GM13976 (cell line): Measurements from ENCODE around the gene SLC6A5.
"Not testable (repeated sequence)": the region's sequence is repeated elsewhere in the genome, so short reads cannot be mapped to it uniquely, and the experiment has no call there.

Experiments used
- DNase-seq: peaks from one replicate; pipeline ENCODE4 v3.0.0; 2012; ENCODE audit warnings: low spot score
- CTCF ChIP-seq: IDR thresholded peaks from 2 replicates; pipeline ENCODE4 v1.5.1; 2012; ENCODE audit warnings: borderline replicate concordance, mild to moderate bottlenecking; ENCODE audit not compliant: insufficient read depth; ENCODE audit errors: extremely low read depth, missing control alignments, control extremely low read depth
- in situ Hi-C: fragments of 300-500 bp; cut with MboI; formaldehyde crosslinking; loops from one replicate; pipeline ENCODE4 v1.12.0; 2022; ENCODE audit warnings: low sequenced_read_pairs, mixed read lengths, inconsistent platforms; ENCODE audit not compliant: unreplicated experiment

Gene SLC6A5

GRCh38 chr11:20563866-20564265 is 35.5 kb upstream of the SLC6A5 start:
- DNase-seq: no peak
- no peak for TF ChIP-seq CTCF
- in situ Hi-C loops: no loop called here

DNA sequence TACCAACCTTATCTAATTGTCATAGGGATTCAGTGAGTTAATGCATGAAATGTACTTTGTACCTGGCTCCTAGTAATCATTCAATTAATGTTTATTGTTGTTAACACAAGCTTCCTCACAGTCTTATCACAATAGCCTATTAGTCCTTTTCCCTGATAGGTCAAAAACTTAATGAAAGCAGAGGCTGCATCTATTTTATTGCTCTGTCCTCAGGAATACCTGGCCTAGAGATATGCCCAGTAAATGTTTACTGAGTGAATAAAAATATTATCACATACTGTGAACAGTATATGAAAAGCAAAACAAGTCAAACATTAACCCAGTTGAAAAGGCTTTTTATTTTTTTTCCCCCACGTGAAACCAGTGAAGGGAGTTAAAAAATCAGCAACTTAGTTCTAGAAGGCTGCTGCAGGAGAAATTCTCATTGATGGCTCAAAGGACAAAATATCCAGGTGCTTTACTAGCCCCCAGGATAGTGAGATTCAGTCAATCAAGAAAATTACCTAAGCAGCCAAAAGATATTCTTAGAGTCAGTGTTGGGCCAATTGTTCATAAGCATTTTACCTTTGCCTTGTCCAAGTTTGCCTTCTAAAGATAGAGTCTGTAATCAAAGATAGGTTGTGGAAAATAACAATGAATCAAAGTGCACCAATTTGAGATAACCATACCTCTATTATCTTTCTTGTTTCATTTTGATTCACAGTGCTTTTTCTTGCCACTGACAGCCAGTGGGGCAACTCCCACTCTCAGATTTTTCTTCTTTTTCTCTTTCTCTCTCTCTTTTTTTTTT is 34.4 kb upstream of the SLC6A5 start:
- no peak for DNase-seq
- in situ Hi-C loops: no loop called here
- no peak for TF ChIP-seq CTCF

GRCh38 chr11:20566115-20566514 is 33.3 kb upstream of the SLC6A5 start:
- DNase-seq, in situ Hi-C loops: not testable (repeated sequence)

DNA sequence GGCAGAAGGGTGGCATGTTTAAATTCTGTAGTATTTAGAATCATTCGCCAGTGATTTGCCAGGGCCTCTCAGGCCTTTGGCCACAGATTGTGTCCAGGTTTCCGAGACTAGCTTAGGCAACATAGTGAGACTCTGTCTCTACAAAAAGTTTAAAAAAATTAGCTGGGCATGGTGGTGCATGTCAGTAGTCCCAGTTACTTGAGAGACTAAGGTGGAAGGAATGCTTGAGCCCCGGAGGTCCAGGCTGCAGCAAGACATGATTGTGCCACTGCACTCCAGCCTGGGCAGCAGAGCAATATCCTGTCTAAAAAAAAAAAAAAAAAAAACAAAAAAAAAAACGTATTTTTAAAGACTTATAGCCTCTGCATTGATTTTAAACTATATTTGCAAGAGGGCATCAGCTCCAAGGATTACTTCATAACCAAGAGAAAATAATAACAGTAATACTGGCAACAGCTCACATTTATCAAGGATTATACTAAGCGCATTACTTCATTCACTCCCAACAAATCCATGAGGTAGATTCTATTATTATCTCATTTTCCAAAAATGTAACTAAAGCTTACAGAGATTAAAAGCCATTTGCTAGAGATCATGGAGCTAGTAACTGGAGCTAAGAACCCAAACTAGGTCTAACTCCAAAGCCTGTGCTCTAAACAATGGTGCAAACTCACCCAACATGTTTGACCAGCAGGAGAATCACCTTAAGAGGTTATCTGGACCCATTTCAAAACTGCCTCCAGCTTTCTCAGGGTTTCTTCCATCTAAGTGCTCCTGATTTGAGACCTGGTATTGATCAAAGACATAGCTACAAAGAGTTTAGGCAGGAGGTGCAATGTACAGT is 32.6 kb upstream of the SLC6A5 start:
- in situ Hi-C loops: no loop called here
- TF ChIP-seq CTCF: no peak
- DNase-seq: no peak

DNA sequence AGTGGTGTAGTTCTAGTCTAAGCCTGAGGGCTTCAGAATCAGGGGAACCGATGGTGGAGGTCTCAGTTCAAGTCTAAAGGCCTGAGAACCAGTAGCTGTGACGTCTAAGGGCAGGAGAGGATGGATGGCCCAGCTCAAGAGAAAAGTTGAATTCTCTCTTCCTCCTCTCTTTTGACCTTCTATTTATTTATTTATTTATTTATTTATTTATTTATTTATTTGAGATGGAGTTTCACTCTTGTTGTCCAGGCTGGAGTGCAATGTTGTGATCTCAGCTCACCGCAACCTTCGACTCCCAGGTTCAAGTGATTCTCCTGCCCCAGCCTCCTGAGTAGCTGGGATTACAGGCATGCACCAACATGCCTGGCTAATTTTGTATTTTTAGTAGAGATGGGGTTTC is 19.7 kb upstream of the SLC6A5 start:
- in situ Hi-C loops: not testable (repeated sequence)

GRCh38 chr11:20583201-20583600 is 16.2 kb upstream of the SLC6A5 start:
- DNase-seq: no peak
- no peak for TF ChIP-seq CTCF
- in situ Hi-C loops: no loop called here

More for the DNA sequence above, 19.7 kb upstream of the SLC6A5 start:
- not testable (repeated sequence) for DNase-seq

DNA sequence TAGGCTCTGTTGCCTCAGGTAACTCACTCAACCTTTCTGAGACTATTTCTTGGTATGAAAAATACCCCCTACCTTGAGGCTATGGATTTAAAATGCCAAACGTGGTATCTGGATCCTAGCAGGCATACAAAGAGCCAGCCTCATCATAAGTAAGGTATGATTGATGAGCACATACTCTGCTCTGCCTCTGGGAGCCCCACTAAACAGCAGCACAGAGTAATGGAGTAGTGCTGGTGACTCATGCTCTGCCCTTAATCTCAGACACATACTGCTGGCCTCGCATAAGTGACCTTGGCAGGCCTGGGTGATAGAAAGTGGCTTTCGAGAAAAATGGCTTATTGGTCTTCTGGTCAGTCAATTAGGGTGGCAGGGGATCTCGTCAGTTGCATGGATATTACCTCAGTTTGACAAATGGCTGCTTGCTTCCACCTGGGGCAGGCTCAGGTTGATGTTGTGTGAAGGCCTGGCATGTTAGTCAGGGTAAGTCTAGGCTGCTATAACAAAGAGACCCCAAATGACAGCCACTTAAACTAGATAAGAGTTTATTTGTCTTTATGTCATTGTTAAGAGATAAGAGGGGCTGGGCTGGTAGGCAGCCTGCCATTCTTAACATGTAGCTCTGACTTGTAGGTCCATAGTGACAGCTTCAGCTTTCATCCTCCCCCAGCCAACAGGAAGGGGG is 15.2 kb upstream of the SLC6A5 start:
- TF ChIP-seq CTCF: no peak
- DNase-seq: no peak
- in situ Hi-C loops: no loop called here
